ENCODE data around the gene AUTS2.
"Not testable (repeated sequence)": the region's sequence is repeated elsewhere in the genome, so short reads cannot be mapped to it uniquely, and the experiment has no call there.

Gene AUTS2

GRCh38 chr7:69768986-69769595 is 170.8 kb downstream of the AUTS2 start:
- no peak for DNase-seq

DNA sequence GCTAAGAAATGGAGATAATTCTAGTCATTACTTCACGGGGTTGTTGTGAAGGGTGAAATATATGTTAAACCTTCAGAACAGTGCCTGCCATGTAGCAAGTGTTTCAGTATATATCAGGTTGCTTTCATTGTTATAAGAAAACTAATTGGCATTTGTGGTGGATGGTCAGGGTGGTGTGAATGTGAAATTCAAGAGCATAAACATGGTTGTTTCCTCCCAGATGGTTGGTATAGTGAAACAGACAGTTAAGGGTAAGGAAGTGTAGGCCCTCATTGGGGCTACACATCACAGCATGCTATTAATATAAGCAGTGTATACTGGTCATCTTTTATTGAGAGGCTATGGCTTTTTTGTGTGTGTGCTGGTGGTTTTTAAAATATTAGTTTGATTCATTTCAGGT is 171.6 kb downstream of the AUTS2 start:
- DNase-seq, result no peak

- DNase-seq, result no peak
Observed at GRCh38 chr7:69770613-69771012, 172.3 kb downstream of the AUTS2 start.

DNA sequence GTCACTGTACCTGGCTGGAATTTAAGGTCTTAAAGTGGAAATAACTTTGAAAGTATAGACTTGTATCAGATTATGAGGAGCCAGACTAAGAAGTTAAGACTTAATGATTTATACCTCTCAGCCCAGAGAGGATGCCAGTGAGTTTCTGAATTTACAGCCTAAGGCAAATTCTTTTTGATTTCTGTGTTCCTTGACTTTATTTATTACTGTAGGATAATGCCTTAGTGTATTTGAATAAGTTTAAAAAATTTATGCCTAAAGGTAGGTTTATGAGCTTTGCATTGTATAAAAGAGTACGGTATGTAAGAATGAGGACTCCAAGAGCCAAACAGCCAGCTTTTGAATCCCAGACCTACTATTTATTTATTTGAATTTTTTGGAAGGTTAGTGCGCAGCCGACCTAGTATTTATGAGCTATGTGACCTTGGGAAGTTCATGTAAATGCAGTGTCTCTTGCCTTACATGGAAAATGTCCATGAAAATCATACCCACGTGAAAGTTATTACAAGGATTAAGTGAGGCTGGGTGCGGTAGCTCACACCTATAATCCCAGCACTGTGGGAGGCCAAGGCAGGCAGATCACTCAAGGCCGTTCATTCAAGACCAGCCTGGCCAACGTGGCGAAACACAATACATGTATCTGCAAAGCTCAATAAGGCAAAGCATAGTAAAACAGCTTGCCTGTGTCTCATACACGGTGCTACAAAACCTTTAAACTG is 174.6 kb downstream of the AUTS2 start:
- no peak for DNase-seq

DNA sequence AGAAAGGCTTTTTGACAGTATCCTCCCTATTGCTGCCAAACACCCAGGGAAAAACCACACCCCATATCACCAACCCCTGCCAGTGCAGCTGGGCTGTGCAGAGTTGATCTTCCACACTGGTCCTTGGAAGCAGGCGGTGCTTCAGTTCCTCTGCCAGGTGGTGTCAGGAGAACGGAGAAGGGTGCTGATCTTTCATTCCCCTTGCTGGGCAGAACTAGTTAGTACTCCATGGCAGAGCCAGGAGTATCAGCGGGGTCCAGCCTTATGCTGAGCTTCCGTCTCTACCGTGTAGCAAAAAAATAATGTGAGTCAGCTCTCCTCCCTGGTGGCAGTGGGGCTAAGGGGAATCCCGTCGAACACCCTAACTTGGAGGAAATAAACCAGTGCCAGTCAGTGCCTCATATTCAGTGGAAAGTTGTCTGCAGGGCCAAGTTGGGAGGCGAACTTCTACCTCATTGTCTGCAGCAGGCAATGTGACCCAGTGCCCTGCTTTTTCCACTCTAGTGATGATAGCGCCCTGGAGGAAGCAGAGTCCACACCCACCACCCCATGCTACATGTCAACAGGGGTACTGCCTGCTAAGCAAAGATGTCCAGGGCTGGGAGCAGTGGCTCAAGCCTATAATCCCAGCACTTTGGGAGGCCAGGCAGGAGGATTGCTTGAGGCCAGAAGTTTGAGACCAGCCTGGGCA is 175.4 kb downstream of the AUTS2 start:
- DNase-seq, result no peak

DNA sequence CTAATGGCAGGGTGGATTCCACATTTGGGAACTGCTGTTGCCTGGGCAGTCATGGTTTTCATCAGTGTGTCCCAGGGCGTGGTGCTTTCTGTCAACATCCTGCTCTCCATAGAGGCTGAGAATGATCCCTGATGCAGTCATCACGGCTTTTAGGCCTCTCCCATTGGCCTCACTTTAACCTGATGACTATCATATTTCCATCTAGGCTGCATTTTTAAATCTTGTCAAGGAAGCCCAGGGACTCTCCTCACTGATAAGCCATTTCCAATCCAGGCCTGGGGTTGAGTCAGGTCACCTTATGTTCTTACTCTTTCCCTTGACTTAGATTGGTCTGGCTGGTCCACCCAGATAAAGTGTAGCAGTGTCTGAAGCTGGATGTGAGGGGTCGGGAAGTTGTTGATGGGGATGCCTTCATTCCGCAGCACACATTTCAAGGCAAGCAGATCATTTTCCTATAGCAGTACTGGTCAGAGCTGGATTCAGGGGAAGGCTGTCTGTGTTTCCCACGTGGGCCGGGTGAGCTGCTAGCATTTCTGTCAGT is 177.0 kb downstream of the AUTS2 start:
- no peak for DNase-seq

DNA sequence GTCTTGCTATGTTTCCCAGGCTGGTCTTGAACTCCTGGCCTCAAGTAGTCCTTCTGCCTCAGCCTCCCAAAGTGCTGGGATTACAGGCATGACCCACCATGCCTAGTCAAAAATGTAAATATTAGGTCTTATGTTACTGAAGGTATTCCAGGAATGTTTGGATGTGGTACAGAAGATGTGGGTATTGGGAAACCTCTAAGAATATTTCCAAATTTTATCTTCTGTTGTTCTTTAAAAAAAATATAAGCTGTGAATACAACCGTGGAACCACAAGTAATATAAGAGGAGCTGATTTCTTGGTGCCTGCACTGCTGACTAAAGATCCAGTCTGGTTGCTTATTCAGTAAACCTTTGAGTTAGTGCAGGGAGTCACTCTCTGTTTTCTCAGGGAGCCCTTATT is 178.3 kb downstream of the AUTS2 start:
- no peak for DNase-seq

DNA sequence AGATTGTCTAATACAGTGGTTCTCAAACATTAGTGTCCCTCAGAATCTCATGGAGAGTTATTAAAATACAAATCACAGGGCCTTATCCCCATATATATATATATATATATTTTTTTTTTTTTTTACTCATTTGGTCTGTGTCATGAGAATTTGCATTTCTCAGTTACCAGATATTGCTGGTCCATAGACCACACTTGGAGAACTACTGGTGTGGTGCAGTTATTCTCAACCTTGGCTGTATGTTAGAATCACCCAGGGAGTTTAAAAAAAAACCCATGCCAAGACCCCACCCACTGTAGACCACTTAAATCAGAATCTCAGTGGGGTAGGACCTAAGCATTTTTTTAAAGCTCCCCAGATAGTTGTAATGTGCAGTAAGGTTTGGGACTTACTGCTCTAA is 179.9 kb downstream of the AUTS2 start:
- DNase-seq, result no peak

DNA sequence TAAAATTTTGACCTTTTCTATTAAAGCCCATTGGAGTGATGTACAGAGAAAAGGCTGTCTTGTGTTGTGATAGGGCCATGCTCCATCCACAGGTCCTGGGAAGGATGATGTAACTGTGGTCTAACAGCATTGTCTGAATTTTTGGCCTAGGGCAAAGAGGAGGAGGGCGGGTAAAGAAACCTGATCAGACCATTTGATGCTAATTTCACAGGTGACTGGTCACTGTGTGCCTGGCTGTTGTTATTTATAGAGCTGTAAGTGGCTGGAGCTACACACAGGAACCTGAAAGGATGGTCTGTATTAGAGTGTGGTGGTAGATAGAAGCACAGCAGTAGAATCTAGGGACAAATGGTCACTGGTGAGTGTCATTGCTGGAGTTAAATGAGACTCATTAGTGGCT is 182.1 kb downstream of the AUTS2 start:
- DNase-seq, result no peak

DNA sequence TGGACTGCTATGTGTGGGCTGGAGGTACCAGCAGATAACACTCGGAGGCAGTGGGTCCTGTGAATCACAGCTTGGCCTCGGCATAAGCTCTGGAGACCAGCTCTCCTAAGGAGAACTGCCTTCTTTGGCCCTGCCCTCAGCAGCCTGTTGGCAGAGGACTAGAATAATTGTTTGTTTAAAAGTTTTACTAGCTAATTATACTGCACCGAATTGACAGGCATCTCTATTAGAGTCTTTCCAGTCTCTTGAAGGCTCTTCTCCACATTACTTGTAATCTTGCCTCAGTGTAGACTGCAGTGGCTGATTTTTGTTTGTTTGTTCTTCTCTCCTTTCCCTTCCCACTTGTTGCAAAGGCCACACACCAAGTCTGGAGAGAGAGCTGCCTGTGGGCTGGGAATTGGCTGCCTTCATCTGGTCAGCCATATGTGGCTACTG is 183.2 kb downstream of the AUTS2 start:
- DNase-seq, result no peak

GRCh38 chr7:69782917-69783684 is 184.8 kb downstream of the AUTS2 start:
- no peak for DNase-seq

- DNase-seq, result not testable (repeated sequence)
Observed at GRCh38 chr7:69786130-69786529, 187.9 kb downstream of the AUTS2 start.

- no peak for DNase-seq
Observed at GRCh38 chr7:69786730-69787395, 188.6 kb downstream of the AUTS2 start.

DNA sequence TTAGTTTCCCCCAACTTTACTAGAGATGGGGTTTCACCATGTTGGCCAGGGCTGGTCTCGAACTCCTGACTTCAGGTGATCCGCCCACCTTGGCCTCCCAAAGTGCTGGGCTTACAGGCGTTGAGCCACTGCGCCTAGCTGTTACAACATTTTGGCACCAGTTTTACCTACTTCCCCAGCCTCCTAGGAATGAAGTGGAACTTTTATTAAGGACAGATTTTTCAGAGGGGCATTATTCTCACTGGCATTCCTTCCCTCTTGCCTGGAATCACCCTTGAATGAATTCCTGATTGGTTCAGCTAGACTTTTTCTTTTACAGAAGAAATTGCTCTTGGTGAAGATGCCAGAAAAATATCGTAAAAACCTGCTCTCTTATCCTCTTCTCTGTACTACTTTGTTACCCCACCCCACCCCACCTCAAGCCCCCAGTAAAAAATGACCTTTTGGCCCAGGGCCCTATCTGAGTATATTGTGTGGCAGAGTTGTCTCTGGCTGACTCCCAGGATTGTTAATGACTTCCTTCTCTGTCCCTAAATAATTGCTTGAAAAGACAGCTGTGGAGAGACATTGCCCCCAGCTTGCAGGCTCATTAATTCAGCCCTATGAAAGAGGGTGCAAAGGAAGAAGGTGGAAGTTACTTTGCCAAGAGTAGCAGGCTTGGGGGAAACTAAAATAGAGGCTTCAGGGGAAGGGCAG is 189.6 kb downstream of the AUTS2 start:
- DNase-seq, result no peak

DNA sequence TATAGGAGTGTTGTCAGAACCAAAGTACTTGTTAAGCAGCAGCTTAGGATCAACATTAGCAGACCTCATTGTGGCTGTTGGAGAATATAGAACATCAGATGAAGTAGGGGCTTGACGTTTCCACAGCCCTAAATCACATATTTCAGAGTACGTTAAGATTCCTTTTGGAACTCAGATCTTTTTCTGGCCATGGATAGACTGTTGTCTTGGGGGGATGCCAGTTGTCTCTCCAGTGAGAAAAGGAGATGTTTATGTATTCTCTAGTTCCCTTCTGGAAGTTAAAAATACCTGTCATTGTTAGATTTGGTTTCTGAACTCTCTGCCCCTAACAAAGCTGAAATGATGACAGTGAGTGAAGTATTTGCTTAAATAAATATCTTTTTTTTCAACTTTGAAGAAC is 191.3 kb downstream of the AUTS2 start:
- DNase-seq, result no peak

DNA sequence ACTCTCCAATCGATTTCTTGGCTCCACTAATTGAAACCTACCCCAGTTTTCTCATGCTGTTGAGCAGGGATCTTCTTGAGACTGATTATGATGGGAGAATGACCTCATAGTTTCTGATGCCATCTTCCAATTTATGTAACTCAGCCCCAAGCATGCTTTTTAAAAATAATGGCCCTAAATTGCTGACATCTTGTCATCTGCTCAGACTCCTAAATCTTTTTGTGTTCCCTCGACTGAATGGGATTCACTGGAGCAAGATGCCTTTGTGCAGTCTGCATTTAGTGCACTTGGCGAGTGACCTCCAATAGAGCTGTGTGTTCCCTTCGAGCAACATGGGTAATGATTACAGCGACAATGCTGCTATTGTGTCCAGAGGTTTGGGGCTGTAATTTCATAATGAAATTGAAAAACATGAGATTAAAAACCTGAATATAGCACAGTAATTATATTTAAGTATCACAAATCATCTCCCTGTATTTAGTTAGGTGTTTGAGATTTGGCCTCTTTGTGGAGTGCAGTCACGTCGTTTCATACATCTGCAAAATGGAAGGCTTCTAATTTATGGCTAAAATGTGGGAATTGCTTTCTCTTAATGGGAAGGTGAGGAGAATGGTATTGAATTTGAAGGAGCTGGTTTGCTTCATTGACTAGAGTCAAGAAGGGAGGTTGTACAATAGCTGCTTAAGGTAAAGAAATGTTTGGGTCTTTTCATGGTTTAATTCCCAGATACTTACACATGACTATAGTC is 192.9 kb downstream of the AUTS2 start:
- no peak for DNase-seq

- DNase-seq, result no peak
Observed at GRCh38 chr7:69791739-69792138, 193.5 kb downstream of the AUTS2 start.

DNA sequence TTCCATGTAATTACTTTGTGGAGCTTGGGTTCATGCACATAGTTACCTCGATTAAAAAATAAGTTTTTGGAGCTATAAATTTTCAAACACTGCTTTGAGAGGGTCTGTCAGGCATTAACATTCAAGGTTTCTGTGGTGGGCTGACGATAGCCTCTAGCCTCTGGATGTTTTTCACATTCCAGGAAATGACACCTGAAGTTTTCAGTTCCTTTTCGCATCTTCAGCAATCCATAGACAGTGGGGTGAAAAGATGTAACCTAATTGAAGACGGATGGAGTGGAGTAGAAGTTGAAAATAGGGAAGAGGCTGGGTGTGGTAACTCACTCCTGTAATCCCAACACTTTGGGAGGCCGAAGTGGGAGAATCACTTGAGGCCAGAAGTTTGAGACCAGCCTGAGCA is 197.7 kb downstream of the AUTS2 start:
- no peak for DNase-seq

- DNase-seq, result no peak
Observed at GRCh38 chr7:69796416-69796815, 198.1 kb downstream of the AUTS2 start.

DNA sequence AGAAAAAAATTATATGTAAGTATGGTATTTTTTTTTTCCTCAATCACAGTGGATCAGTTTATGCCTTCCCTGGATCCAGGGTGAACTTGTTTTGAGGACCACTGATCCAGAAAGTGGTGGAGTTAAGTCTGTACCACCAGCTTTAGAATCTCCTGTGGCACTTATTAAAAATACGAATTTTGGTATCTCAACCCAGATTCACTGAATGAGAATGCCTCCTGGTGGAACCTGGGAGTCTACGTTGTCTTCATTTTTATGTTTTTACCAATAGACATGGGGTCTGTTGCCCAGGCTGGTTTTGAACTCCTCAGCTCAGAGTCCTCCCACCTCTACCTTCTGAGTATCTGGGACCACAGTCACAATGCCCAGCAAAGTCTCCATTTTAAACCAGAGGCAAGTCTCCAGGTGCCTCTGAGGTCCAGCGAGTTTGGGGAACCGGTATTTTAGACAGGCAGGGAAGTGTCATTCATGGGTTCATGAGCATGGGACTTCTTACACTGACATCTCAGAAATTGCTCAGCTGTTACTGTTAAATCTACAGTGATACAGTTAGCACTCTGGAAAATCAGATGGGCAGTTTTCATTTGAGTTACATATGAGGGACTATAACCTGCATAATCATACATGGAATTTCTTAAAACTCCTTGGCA is 200.9 kb downstream of the AUTS2 start:
- no peak for DNase-seq

GRCh38 chr7:69799990-69800389 is 201.7 kb downstream of the AUTS2 start:
- no peak for DNase-seq

Data from CD4-positive, alpha-beta T cell treated with Interleukin-10 for 1 hour (primary cell).